NCI-H1436 treated with DMSO at 0.1 percent for 48 hours (cell line): ENCODE data around the gene STPG3.
A peak's percentile ranks its signal among the peaks of the same experiment; 100 is the strongest.
"Not testable (repeated sequence)": the region's sequence is repeated elsewhere in the genome, so short reads cannot be mapped to it uniquely, and the experiment has no call there.

Experiments used
- DNase-seq: peaks from one replicate; lab custom pipeline; 2025; lab: John Stamatoyannopoulos, UW

Gene STPG3

GRCh38 chr9:137234055-137234697 lies 16.9 kb upstream of the STPG3 start:
- no peak for DNase-seq

GRCh38 chr9:137234758-137235423 lies 16.2 kb upstream of the STPG3 start:
- DNase-seq = no peak

GRCh38 chr9:137235424-137236237 lies 15.5 kb upstream of the STPG3 start:
- DNase-seq = no peak

GRCh38 chr9:137236238-137236935 lies 14.7 kb upstream of the STPG3 start:
- peak; percentile 52 for DNase-seq

- no peak for DNase-seq
These were observed 14.1 kb upstream of the STPG3 start for GRCh38 chr9:137236936-137237421.

GRCh38 chr9:137237759-137238726 lies 13.0 kb upstream of the STPG3 start:
- DNase-seq = no peak

GRCh38 chr9:137239541-137240200 lies 11.4 kb upstream of the STPG3 start:
- not testable (repeated sequence) for DNase-seq

GRCh38 chr9:137240318-137240840 lies 10.7 kb upstream of the STPG3 start:
- no peak for DNase-seq

GRCh38 chr9:137240841-137241489 lies 10.1 kb upstream of the STPG3 start, which contains the start of gene TUBB4B:
Gene TUBB4B, plus strand, starts transcription at chr9:137241287. Its CDS starts 74 bp downstream, at chr9:137241361.
- peak; percentile 99 for DNase-seq

- DNase-seq = no peak
These were observed 9.4 kb upstream of the STPG3 start for GRCh38 chr9:137241490-137242268.

GRCh38 chr9:137242269-137243203 lies 8.6 kb upstream of the STPG3 start:
- DNase-seq = no peak

GRCh38 chr9:137243266-137243625 lies 7.8 kb upstream of the STPG3 start:
- DNase-seq = not testable (repeated sequence)

- DNase-seq = no peak
These were observed 7.2 kb upstream of the STPG3 start for GRCh38 chr9:137243626-137244485.

GRCh38 chr9:137244486-137245449 lies 6.3 kb upstream of the STPG3 start:
- no peak for DNase-seq
